BE2C (cell line): ENCODE measurements around the gene TRERF1.

Experiments used
- DNase-seq: peaks from one replicate; pipeline ENCODE4 v3.0.0-alpha.2; 2020
- H3K27me3 ChIP-seq: fragments of 250-450 bp; sonication (Bioruptor Pico); 2 replicates; pipeline ENCODE4 v1.5.1; 2020; ENCODE audit warnings: mild to moderate bottlenecking
- H3K36me3 ChIP-seq: fragments of 250-450 bp; sonication (Bioruptor Pico); 2 replicates; pipeline ENCODE4 v1.5.1; 2020; ENCODE audit warnings: mild to moderate bottlenecking
- H3K4me1 ChIP-seq: fragments of 250-450 bp; sonication (Bioruptor Pico); 2 replicates; pipeline ENCODE4 v1.5.1; 2020
- H3K4me3 ChIP-seq: 2 replicates; pipeline ENCODE4 v1.5.1; 2011; ENCODE audit warnings: low read depth, low read length
- H3K9me3 ChIP-seq: fragments of 250-450 bp; sonication (Bioruptor Pico); 2 replicates; pipeline ENCODE4 v1.5.1; 2020
- TF ChIP-seq, protein P1 (sequence below): IDR thresholded peaks from 2 replicates; pipeline ENCODE4 v1.5.1; 2012; ENCODE audit warnings: mild to moderate bottlenecking, low read depth, low read length

Gene TRERF1

DNA sequence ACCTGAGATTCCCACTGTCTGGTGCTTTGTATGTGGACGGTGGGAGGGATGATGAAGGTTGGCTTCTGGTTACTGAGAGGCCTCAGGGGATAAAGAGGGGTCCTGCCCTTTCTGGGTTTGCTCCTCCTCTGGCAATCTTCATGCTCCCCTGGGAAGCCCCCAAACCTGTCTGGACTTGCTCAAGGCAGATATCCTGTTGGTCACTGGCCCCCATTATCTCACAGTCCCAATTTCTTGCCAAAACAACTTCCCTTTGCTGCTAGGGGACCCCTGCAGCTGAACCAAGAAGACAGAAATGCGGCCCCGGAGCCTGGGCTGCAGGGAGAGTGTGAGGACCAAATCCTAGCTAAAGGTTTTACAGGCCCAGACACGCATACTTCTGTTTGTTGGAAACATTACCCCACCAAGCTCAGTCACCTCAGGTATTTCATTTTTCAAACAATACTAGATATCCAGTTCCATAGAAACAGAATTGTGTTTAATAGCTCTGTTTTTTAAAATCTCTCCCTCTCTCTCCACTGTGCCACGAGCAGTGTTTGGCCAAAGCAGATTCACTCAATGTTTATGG, 170.7 kb downstream of the TRERF1 start:
- H3K4me3 ChIP-seq, result no peak overlapping the region
- TF ChIP-seq, protein P1, sequence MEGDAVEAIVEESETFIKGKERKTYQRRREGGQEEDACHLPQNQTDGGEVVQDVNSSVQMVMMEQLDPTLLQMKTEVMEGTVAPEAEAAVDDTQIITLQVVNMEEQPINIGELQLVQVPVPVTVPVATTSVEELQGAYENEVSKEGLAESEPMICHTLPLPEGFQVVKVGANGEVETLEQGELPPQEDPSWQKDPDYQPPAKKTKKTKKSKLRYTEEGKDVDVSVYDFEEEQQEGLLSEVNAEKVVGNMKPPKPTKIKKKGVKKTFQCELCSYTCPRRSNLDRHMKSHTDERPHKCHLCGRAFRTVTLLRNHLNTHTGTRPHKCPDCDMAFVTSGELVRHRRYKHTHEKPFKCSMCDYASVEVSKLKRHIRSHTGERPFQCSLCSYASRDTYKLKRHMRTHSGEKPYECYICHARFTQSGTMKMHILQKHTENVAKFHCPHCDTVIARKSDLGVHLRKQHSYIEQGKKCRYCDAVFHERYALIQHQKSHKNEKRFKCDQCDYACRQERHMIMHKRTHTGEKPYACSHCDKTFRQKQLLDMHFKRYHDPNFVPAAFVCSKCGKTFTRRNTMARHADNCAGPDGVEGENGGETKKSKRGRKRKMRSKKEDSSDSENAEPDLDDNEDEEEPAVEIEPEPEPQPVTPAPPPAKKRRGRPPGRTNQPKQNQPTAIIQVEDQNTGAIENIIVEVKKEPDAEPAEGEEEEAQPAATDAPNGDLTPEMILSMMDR, result no peak
- no peaks in the 10 kb centered on the region for H3K27me3 ChIP-seq
- no peak for DNase-seq
- H3K4me1 ChIP-seq, result no peaks in the 10 kb centered on the region
- no peaks in the 10 kb centered on the region for H3K36me3 ChIP-seq
- H3K9me3 ChIP-seq, result no peaks in the 10 kb centered on the region

DNA sequence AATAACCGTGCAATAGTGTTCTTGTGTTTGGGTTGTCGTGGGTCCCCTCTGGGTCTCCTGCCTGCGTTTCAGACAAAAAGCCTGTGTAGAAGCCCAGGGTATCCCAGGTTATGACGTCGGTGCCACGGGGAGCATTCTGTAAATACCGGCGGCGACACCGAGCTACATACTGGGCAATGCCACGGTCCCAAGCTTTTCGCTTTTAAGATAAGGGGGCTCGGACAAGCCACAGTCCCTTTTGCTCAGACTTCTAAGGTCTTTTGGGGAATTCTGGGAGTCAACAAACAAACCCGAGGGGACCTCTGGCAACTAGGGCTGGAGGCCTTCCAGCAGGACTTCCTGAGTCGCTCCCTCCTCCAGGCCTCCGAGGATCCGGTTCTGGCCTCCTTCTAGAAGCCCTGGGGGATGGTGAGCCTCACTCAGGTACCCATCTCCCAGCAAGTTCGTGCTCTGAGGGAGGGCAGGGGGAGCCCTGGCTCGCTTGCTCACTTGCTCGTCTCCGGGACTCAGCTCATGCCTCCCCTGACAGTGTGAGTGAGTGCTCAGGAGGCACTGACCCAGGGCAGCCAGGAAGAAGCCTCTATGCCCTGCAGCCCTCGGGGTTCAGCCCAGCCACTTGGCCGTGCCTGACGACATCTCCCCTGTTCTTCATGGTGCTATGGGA, 171.6 kb downstream of the TRERF1 start:
- TF ChIP-seq, protein P1, result no peak
- Histone ChIP-seq H3K27me3 (no peaks in the 10 kb centered on the region), H3K4me3 (no peak overlapping the region), H3K4me1 (no peaks in the 10 kb centered on the region), H3K36me3 (no peaks in the 10 kb centered on the region), H3K9me3 (no peaks in the 10 kb centered on the region)
- DNase-seq, result no peak

GRCh38 chr6:42279144-42279781, 172.5 kb downstream of the TRERF1 start:
- H3K9me3 ChIP-seq, result no peaks in the 10 kb centered on the region
- H3K36me3 ChIP-seq, result no peaks in the 10 kb centered on the region
- TF ChIP-seq, protein P1, result no peak
- DNase-seq, result no peak
- no peaks in the 10 kb centered on the region for H3K4me1 ChIP-seq
- H3K4me3 ChIP-seq, result no peak overlapping the region
- no peaks in the 10 kb centered on the region for H3K27me3 ChIP-seq

DNA sequence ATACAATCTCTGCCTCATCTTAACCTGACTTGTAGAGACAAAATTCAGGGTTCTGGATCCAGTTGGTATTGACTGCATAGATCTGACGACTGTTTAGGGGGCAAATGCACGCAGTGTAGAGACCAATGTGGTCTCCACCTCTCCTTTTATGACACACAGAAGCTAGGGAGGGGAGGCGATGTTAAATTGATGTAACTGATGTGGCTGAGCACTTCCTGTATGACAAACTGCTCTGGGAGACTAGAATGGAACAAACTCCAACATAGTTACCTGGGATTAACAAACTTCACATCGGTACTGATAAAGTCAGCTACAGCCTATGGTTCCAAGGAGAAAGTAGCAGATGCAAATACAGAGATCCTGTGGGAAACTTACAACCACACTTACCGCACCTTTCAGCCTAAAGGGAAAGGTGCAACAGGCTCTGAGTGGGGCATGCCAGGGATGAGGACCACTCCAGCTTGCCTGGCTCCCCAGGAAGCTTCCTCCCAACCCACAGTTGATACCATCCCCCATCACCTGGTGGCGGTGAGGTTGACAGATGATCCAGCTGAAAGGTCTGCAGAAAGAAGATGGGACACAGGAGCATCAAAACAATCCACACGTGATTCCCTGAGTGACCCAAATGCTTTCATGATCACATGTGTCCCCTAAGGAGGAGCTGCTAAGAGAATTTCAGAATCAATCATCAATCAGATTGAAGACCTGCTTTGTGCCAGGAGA, 173.4 kb downstream of the TRERF1 start:
- Histone ChIP-seq H3K36me3 (no peaks in the 10 kb centered on the region), H3K27me3 (no peaks in the 10 kb centered on the region), H3K9me3 (no peaks in the 10 kb centered on the region), H3K4me1 (no peaks in the 10 kb centered on the region), H3K4me3 (no peak overlapping the region)
- TF ChIP-seq, protein P1, result no peak
- DNase-seq, result no peak

DNA sequence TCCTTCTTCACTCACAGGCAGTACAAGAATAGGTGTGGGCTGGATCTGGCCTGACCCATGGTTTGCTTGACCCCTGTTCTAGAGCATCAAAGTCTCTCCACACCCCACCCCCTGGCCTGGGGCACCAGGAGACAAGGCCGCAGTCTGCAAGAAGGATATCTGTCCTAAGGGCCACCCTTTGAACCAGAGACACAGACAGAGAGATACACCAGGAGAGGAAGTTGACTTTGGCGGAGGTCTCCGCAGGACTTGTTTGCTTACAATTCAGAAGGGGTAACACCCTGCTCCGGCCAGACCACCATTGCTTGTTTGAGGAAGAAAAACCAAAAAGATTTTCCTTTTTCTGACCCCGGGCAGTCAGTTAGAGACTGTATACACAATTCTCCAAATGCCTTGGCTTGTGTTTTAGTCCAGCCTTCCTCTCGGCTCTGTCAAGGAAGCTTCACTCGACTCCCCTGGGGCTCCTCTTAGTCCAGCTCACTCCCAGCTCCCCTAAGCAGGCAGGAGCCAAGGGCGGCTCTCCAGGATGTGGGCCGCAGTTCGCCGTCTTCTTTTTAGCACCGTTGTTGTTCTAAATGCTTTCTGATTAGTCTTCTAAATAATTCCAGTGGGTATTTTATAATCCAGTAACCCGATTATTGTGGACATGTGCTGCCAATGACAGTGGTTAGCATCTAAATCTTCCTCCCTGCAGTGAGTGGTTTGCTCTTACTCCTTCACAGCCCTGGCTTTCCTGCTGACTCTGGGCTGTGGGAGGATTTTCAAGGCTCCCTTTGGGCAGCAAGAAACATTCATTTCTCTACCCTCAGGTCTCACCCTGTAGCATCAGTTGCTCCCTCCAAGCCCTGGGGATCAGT, 175.5 kb downstream of the TRERF1 start:
- no peaks in the 10 kb centered on the region for H3K9me3 ChIP-seq
- TF ChIP-seq, protein P1, result no peak
- no peak for DNase-seq
- no peaks in the 10 kb centered on the region for H3K4me1 ChIP-seq
- H3K4me3 ChIP-seq, result no peak overlapping the region
- no peaks in the 10 kb centered on the region for H3K36me3 ChIP-seq
- H3K27me3 ChIP-seq, result no peaks in the 10 kb centered on the region
